Measurements from ENCODE around the gene MED4. TPM values are rescaled to one million over a fixed set of nuclear protein-coding genes. Genes with fewer than 3 reads are reported as not detected.

MED4 gene, protein sequence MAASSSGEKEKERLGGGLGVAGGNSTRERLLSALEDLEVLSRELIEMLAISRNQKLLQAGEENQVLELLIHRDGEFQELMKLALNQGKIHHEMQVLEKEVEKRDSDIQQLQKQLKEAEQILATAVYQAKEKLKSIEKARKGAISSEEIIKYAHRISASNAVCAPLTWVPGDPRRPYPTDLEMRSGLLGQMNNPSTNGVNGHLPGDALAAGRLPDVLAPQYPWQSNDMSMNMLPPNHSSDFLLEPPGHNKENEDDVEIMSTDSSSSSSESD
- total RNA-seq: 28.2 and 43.8 TPM in 2 replicates

DNA sequence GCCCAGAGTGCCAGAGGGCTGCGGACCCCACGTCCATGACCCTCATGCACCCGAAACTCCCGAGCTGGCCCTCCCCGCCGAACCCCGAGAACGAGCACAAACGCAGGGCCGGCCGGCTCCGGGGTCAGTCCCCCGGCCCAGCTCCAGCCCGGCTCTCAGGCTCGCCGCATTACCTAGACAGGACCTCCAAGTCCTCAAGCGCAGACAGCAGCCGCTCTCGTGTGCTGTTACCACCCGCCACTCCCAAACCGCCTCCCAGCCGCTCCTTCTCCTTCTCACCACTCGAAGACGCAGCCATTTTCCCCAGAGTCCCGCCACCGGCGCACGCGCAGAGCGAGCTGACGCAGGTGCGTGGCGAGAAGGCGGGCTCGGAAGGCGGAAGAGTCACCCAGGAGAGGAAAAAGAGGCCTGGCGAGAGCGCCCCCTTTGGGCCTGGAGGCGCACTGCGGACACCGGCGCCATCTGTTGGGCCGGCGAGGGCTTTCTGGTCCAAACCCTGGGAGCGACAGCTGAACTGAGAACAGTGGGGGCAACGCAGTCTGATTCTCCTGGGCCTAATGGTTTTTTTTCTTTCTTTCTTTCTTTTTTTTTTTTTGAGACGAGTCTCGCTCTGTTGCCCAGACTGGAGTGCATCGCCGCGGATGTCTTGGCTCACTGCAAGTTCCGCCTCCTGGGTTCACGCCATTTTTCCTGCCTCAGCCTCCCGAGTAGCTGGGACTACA, at the start of gene MED4:
MED4 (minus strand) TSS at position 324 of the 722 bp plus-strand sequence; CDS start at position 298, 26 bp downstream.
- peak; percentile 97 for DNase-seq

DNA sequence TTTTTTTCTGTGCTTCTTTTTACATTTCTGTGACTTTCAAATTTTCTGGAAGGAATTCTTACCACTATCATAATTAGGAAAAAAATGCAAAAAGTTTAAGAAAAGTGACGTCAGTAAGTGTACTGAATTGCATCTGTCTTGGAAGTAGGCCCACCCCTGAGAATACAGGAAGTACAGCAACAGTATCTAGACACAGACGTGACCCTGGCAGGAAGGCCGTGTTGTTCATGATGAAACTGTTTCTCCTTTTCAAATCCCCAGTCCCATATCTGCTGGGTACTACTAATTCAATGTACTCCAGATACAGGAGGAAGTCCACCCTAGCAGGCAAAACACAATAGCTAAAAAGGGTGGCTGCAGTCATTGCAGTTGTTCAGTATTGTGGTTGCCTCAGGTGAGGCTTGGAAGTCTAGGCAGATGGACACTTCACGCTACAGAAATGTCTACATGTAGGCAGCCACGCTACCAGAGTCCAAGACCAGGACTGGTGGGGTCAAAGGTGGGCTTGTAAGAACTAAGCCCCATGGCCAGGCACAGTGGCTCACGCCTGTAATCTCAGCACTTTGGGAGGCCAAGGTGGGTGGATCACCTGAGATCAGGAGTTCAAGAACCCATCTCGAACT, 49.6 kb upstream of the MED4 start:
- DNase-seq: peak; percentile 93

DNA sequence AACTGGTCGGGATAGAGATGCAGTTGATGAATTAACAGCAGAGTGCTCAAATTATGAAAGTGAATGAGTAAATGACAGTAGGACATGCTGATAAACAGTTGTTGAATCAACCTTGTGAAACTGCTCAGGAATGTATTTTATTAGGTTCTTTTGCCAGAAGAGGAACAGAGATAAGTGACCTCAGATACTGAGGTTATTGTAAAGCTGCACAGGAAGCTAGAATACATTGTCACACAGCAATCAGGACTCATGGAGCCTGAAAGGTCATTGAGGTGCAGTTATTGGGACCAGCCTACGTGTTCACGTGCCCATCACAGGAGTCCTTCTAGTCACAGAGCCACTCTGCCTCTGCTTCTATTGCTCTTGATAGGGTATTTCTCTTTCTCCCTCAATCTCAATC, 47.5 kb upstream of the MED4 start:
- peak; percentile 83 for DNase-seq

DNA sequence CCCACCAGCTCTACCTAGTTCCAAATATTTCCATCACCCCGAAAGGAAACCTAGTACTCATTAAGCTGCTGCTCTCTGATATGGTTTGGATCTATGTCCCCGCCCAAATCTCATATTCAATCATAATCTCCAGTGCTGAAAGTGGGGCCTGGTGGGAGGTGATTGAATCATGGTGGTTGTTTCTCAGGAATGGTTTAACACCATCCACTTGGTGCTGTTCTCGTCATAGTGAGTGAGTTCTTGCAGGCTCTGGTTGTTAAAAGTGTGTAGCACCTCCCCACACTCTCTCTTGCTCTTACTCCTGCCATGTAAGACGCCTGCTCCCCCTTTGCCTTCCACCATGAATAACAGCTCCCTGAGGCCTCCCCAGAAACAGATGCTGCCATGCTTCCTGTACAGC, 43.4 kb upstream of the MED4 start:
- no peak for DNase-seq

DNA sequence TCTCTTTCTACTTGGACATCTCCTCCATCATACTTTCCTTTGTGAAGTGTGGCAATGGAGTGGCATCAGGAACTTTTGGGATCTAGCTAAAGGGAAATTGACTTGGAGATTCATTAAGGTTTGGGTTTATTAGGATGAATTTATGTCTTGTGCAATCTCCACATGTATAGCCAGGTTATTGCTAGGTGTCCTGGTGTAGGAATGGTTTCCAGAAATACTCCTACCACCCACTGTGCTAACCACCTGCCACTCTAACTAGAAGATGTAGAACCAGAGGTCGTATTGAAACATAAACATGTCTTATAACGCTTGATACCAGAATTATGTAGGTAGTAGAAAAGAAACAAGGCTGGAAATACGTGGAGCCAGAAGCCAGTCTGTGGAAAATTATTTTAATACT, 38.1 kb upstream of the MED4 start:
- no peak for DNase-seq

DNA sequence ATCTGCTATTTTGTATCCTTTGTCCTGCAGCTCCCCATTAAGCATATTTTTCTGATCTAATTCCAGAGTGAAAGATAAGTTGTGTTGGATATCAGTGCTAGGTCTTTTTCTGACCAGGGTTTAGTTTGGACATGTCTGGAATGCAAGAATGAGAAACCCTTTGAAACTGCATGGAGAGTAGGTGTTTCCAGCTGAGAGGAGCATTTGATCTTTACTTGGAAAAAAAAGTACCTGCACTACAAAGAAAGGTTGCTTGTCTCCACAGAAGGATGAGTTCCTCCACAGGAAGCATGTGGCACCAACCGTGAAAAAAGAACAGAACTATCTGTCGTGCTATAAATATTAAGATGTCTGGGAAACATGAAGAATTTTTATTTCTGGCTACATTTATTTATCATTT, 36.6 kb upstream of the MED4 start:
- no peak for DNase-seq

DNA sequence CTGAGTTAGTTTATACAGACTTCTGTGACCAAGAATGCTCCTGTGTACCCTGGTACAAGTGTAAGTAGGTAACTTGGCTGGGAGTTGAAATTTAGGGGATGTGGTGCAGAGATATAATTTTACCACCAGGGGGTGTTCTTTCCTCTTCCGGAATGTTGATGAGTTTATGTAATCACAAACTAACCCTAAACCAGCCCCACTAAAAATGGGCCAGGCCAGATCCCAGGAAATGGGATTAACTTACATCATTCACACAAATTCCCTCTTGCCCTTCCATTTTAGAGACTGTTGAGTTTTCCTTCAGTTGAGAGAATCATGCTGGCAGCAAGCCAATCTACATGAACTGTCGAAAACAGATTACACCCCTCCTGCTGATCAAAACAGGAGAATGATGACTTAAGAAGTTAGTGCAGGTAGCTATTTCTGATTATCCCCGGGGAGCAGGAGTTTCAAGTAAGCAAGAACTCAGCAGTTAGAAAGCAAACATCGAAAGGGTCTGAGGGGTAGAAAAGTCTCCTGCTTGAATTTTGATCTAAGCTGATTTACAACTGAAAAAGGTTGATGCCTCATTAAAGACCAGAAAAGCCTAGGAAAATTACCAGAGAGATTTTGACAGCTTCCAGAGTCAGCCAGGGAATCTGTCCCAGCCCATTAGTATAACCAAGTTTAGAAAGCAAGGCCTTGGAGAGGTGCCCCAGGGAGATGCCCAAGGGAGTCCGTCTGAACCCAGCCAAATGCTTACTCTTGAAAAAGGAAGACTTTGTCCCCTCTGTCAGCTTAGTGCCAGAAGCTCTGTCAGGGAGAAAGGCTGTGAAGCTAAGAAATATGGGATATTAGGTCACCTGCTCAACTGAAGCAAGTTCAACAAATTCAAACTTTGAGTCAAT, 32.3 kb upstream of the MED4 start:
- DNase-seq: peak; percentile 76

DNA sequence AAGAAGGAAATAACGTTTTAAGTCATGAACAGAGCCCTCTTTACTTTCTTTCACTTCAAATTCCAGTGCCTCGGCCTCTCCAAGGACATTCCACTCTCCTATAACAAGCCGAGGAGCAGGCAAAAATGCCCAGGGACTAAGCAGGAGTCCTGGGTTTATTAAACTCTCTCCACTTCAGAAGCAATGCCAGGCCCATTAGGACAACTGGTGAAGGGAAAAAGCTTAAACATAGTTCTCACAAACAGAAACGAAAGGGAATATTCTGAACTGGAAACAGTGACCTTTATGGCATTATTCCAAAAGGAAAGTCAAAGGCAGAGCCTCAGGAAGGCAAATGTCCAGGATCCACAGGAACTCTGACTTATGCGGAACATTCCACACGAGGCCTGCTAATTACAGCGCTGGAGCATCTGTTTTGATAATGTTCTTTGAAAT, 30.9 kb upstream of the MED4 start:
- DNase-seq: peak; percentile 95

DNA sequence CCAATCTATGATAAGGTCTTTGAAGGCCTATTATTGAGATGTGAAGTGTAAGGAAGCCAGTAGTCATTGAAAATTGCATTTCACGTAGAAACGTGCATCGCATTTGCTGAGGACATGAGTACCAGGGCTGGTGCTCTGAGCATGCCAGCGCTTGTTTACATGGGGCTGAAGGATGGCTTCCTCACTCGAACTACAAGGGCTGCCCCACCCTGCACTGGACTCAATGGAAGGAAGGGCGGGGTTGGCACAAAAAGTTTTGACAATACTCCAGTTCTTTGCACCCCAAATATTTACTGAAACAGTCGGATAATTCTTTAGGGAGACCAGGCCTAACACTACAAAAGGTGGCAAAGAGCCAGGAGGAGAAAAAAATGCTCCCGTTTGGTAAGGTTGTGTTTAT, 28.9 kb upstream of the MED4 start:
- DNase-seq: no peak

DNA sequence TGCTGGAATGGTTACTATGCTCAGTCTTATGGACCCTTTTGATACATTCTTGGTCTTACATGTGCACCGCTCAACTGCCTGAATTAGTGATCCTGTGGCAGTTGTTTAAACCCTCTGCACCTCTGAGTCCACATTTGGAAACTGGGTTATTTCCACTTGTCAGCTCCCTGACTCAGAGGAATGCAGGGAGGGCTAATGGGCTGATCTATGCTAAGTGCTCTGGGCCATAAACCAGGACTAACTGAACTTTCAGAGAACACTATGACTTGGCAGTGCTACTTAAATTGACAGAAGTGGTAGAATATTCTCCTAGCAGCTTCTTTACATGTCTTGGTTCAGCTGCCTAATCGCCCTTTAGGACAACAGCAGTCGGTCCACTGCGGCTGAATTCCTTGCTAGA, 26.8 kb upstream of the MED4 start:
- DNase-seq: no peak

DNA sequence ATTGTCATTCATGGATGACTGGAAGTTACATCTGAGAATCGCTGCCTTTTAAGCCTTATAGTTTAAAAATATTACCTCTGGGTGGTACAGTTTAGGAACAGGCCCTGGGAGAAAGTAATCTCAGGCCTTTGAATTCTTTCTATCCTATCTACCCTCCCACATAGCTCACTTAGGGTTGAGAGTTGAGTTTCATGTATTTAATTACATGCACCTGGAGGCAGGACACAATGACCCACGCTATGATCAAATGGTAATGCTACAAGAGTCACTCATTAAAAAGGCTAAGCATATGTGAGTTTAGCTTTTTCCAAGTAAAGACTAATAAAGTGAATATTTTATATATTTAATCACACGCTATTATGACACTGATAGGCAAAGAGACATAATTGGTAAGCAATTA, 25.3 kb upstream of the MED4 start:
- DNase-seq: no peak

DNA sequence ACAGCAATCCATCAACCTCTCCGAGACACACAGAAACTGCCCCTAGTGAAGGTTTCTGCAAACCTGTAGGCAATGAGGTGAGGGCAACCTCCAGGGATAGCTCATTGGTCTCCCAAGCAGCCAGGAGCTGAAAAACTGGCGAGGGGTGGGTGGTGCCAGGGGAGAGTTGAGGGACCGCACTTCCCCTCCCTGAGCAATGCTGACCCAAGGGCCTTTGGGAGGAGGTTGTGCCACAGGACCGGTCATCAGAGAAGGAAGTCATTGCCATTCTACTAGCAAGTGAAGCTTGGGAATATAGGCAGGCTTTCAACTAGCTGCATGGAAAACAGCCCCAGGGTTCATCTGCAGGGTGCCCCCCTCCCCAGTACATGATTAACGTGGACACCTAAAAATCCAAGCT, 23.1 kb upstream of the MED4 start:
- no peak for DNase-seq

DNA sequence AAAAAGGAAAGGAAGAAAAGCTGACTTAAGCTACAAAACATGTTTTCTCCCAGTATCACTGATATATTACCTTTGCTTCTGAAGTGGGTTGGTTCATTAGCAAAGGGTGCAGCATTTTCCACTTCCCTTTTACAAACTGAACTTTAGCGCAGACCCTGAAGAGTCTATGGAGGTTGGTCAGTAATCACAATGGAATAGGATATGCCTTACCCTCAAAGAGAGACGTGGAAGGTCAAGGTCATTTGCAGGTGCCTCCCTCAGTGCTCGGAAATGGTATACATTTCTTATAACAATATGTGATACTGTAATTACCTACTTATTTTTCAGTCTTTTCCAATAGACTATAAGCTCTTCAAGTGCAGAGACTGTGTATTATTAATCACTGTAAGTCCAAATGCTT, 21.9 kb upstream of the MED4 start:
- no peak for DNase-seq

DNA sequence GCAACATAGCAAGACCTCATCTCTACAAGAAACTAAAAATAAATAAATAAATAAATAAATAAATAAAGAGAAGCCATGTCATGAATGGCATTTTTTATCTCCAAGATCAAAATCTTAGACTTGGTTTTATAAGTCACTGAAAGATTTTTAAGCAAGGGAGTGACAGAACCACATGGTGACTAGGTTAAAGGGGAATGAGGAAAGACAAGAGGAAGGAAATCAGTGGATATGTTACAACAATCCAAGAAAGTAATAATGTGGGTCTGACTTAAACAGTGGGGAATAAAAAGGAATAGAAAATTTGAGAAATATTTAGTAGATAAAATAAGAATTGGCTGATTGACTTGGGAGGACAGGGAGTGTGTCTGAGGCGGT, 18.8 kb upstream of the MED4 start:
- no peak for DNase-seq

DNA sequence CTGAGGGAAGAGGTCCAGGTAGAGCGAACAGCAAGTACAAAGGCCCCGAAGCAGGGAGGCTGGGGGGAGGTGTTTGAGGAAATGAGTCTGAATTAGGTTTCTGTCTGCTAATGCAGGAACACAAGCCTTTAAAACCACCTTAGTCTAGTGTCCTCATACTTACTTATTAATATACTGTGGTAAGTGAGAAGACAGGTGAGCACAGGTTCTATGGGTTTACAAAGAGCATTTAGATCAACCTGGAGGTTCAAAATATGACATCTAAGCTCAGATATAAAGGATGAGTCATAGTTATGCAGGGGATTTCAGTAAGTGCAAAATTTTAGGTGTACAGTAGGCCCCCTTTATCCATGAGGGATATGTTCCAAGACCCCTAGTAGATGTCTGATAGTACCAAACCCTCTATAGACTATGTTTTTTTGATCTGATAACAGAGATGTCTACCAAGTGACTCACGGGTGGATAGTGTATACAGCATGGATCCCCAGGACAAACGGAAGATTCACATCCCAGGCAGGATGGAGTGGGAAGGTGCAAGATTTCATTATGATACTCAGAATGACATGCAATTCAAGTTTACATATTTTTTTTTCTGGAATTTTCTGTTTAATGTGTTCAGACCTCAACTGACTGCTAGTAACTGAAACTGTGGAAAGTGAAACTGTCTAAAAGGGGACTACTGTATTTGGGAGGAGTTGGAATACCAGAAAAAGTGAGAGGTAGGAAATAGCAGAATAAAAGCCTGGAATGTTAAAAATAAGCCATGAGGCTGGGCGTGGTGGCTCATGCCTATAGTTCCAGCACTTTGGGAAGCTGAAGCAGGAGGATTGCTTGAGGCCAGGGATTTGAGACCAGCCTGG, 18.2 kb upstream of the MED4 start:
- peak; percentile 33 for DNase-seq

DNA sequence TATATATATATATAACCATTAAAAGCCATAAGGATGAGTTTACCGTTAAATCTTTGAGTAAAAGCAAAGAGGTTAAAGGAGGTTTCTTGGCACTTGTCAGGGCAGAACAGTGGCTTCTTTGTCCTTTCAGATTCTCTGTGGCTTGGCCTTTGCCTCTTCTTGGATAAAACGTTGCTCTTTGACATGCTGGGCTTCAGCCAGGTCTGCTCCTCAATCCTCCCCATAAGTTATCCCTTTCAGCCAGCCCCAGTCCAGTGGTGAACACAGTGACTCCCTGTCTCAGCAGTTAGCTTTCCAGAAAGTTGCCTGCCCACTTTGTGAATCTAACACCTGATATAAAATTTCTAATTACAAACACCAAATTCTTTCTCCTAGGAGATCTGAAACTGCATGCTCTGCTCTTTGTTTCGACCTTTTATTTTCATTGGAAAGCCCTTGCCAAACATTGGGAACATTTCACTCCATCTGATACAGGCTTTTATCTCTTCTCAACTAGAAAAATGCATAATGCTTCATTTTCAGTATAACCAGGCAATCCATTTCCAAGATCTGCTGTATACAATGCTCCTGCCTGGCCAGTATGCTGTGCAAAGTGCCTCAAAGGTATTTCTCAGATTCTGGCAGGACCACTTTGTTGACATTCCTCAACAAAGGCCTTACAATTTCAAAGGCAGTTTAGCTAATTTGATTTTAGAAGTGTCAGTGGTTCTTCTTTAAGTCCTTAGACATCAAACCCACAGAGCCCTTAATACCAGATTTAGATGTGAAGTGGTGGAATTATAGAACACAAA, 16.2 kb upstream of the MED4 start:
- peak; percentile 46 for DNase-seq

DNA sequence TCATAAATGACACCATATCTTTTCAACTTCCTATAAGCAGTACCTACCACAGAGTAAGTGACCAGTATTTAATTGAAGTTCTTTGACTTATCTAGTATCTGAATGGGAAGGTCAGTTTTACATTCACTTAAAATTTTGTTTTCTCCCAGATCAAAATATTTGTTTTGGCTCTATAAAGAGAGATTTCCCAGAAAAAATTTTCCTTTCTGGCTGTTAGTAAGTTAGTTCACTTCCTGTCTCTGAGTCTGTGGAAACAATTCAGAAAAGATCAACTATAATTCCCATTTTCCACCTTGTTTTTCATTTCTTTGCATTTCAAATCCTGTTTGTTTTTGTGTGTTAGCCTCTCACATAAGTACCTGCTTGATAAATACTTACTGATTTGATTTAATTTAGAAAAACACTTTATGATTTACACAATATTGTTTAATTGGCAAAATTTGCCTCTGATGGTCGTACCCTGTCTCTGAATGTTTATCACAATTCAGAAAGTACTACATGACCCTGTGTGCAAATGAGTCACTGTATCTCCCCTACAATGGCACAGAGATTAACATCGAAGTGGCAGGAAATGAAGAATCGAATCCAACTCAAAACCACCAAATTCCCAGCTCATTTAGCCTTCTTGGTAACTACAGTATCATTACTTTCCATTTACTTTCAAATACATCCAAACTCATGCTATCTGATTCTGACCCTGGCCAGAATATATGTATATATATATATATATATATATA, 15.4 kb upstream of the MED4 start:
- DNase-seq: peak; percentile 86

DNA sequence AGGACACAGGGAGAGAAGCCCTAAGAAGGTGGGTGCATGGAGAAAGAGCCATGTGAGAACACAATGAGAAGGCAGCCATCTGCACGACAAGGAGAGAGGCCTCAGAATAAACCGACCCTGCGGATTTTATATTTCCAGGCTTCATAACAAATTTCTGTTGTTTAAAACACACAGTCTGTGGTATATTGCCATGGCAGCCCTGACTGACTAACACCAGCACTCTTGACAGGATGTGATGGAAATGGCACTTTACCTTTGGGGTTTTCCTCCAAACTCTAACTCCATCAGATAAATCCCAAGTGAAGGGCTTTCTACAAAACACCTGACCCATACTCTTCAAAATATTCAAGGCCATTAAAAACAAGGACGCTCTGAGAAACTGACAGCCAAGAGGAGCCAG, 13.2 kb upstream of the MED4 start:
- peak; percentile 46 for DNase-seq

DNA sequence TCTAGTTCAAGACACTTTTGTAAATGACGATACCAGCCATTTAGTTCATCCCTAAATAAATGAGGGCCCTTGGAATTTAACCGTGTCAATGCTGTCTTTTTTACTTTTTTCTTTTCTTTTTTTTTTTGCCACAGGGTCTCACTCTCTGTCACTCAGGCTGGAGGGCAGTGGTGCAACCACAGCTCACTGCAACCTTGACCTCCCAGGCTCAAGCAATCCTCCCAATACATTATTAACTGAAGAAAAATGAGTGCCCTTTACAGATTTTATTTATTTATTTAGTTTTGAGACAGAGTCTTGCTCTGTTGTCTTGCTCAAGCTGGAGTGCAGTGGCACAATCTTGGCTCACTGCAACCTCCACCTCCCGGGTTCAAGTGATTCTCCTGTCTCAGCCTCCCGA, 2.9 kb upstream of the MED4 start:
- DNase-seq: no peak

DNA sequence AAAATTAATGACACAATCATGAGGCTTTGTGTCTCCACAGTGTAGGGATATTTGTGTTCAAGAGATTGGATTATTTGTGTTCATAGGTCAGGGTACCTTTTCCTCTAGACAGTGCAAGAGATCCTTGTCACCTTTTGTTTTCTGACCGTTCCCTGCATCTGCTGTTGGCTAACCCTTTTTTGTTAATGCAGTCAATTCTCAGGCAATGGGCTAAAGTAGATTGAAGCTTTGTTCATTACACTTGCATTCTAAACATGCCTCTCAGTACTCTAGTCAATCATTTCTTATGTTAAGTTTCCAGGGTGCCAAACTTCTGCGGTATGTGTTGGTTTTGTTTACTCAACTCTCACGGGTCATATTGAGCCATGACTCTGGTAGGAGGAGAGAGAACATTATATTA, 1.8 kb upstream of the MED4 start:
- no peak for DNase-seq

DNA sequence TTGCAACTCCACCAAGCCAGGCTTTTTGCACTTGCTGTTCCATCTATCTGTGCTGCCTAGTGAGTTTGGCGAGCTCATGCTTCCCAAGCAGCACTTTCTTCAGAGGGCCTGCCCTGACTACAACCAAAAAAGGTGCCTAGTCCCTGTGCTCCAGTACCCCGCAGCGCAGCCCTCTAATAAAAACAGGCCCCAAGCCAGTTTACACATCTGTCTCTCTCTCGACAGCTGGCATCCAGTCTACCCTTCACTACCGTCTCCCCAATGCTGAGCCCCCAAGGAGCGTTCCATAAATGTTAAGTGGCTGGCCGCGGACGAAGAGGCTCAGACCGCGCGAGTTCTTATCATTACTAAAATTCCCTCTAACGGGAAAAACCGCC, 512 bp downstream of the MED4 start:
- DNase-seq: peak; percentile 36

Measured in dermis blood vessel endothelial cell (primary cell).